Adipocyte (in vitro differentiated cells): ENCODE results near the gene CDC25B.
A peak's percentile ranks its signal among the peaks of the same experiment; 100 is the strongest.
"Not testable (repeated sequence)": the region's sequence is repeated elsewhere in the genome, so short reads cannot be mapped to it uniquely, and the experiment has no call there.

Source experiments
- DNase-seq: peaks from one replicate; pipeline ENCODE4 v3.0.0-alpha.2; 2015; ENCODE audit warnings: low read depth
- H3K27me3 ChIP-seq: replicated peaks from 2 replicates; pipeline ENCODE4 v1.7.0; 2013; ENCODE audit warnings: mild to moderate bottlenecking, low read length, moderate library complexity; ENCODE audit not compliant: control insufficient read depth, insufficient read depth
- H3K36me3 ChIP-seq: 2 replicates; pipeline ENCODE4 v1.7.0; 2013; ENCODE audit warnings: low read length, mild to moderate bottlenecking, moderate library complexity; ENCODE audit not compliant: control insufficient read depth, insufficient read depth, severe bottlenecking
- H3K4me1 ChIP-seq: 2 replicates; pipeline ENCODE4 v1.7.0; 2013; ENCODE audit warnings: mild to moderate bottlenecking, low read length, moderate library complexity; ENCODE audit not compliant: control insufficient read depth, insufficient read depth
- H3K4me3 ChIP-seq: 2 replicates; pipeline ENCODE4 v1.7.0; 2013; ENCODE audit warnings: mild to moderate bottlenecking, low read length, moderate library complexity
- H3K9ac ChIP-seq: 2 replicates; pipeline ENCODE4 v1.7.0; 2013; ENCODE audit warnings: mild to moderate bottlenecking, low read length, moderate library complexity
- H3K9me3 ChIP-seq: 2 replicates; pipeline ENCODE4 v1.7.0; 2013; ENCODE audit warnings: mild to moderate bottlenecking, low read length, moderate library complexity; ENCODE audit not compliant: control insufficient read depth

The CDC25B gene

DNA sequence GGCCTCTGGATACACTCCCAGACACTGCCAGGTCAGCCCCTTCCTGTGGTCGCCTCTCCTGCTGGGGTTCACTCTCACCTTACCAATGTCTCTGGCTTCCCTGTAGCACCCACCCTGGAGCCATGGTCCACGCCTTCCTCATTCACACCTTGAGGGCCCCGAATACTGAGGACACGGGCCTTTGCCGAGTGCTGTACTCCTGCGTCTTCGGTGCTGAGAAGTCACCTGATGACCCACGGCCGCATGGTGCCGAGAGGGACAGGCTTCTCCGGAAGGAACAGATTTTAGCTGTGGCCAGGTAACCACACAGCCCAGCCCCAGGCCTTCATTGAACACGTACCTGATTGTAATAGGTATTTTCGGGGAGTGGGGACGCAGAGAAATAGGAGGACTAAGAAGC is 25.9 kb downstream of the CDC25B start:
- peaks cover 21% of the 10 kb centered on the region for H3K4me1 ChIP-seq
- peak overlapping the region; percentile 100 for H3K9ac ChIP-seq
- no peaks in the 10 kb centered on the region for H3K9me3 ChIP-seq
- H3K4me3 ChIP-seq: no peak overlapping the region
- H3K27me3 ChIP-seq: no peaks in the 10 kb centered on the region
- DNase-seq: no peak
- H3K36me3 ChIP-seq: peaks cover 47% of the 10 kb centered on the region

DNA sequence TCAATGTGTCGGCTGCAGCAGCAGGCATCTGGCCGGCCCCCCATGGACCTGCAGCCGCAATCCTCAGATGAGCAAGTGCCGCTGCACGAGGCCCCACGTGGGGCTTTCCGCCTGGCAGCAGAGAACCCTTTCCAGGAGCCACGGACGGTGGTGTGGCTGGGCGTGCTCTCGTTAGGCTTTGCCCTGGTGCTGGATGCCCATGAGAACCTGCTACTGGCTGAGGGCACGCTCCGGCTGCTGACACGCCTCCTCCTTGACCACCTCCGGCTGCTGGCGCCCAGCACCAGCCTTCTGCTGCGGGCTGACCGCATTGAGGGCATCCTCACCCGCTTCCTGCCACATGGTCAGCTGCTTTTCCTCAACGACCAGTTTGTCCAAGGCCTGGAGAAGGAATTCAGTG is 27.8 kb downstream of the CDC25B start:
- H3K4me1 ChIP-seq: peaks cover 23% of the 10 kb centered on the region
- no peaks in the 10 kb centered on the region for H3K9me3 ChIP-seq
- H3K4me3 ChIP-seq: no peak overlapping the region
- peaks cover 48% of the 10 kb centered on the region for H3K36me3 ChIP-seq
- H3K27me3 ChIP-seq: no peaks in the 10 kb centered on the region
- H3K9ac ChIP-seq: no peak overlapping the region
- no peak for DNase-seq

DNA sequence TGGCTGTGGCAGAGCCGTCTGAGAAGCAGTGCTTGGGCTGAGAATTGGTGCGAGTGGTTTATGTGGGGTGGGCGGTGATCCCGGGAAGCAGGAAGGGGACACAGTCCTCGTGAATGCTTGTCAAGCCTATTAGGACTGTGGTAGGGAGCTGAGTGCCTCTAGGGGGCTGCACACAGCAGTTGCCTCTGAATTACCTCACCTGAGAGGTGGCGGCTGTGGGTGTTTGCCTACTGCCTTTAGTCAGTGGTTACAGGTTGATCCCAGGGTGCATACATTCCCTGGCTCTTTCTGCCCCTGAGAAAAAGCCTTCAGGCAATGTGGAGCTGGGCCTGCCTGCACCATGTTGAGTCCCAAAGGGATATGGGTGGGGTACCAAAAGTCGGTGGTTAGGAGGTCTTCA is 29.4 kb downstream of the CDC25B start:
- H3K4me3 ChIP-seq: no peak overlapping the region
- H3K4me1 ChIP-seq: peaks cover 20% of the 10 kb centered on the region
- peaks cover 48% of the 10 kb centered on the region for H3K36me3 ChIP-seq
- no peaks in the 10 kb centered on the region for H3K27me3 ChIP-seq
- H3K9ac ChIP-seq: no peak overlapping the region
- DNase-seq: no peak
- H3K9me3 ChIP-seq: no peaks in the 10 kb centered on the region

DNA sequence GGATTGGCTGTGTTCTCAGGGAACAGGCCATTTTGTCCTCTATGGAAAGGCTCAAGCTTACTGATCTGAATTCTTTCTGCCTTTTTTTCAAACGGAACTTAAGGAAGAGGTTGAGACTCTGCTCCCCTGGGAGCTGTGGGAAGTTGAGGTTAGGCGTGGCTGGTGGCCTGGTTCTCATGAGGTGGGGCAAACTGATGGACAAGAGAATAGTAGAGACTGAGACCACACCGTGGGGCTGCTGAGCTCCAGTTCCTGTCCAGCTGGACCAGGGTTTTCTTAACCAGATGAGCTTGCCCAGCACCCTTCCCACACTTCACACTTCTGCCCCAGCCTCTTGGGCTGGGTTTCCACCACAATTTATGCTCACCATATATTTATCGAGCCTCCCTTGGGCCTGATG is 30.3 kb downstream of the CDC25B start:
- no peaks in the 10 kb centered on the region for H3K9me3 ChIP-seq
- no peak for DNase-seq
- no peaks in the 10 kb centered on the region for H3K27me3 ChIP-seq
- no peak overlapping the region for H3K4me3 ChIP-seq
- peaks cover 15% of the 10 kb centered on the region for H3K4me1 ChIP-seq
- peaks cover 48% of the 10 kb centered on the region for H3K36me3 ChIP-seq
- H3K9ac ChIP-seq: no peak overlapping the region

DNA sequence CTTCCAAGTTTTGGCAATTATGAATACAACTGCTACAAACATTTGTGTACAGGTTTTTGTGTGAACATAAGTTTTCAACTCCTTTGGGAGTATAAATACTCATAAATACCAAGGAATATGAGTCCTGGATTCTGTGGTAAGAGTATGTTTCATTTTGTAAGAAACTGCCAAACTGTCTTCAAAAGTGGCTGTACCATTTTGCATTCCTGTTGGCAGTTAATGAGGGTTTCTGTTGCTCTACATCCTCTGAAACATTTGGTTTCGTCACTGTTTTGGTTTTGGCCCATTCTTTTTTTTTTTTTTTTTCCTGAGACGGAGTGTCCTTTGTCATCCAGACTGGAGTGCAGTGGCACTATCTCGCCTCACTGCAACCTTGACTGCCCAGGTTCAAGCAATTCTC is 32.7 kb downstream of the CDC25B start:
- DNase-seq: no peak
- Histone ChIP-seq H3K4me1 (peaks cover 12% of the 10 kb centered on the region), H3K4me3 (no peak overlapping the region), H3K9me3 (no peaks in the 10 kb centered on the region), H3K9ac (no peak overlapping the region), H3K27me3 (no peaks in the 10 kb centered on the region), H3K36me3 (peaks cover 30% of the 10 kb centered on the region)

DNA sequence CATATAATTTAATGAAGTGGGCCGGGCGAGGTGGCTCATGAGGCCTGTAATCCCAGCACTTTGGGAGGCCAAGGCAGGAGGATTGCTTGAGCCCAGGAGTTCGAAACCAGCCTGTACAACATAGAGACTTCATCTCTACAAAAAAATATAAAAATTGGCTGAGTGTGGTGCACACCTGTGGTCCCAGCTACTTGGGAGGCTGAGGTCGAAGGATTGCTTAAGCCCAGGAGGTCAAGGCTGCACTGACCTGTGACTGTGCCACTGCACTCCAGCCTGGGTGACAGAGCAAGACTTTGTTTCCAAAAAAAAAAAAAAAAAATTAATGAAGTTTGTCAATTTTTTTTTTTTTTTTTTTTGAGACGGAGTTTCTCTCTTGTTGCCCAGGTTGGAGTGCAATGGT is 33.8 kb downstream of the CDC25B start:
- not testable (repeated sequence) for H3K27me3 ChIP-seq, H3K9ac ChIP-seq, DNase-seq, H3K4me3 ChIP-seq, H3K9me3 ChIP-seq
- H3K36me3 ChIP-seq: peaks cover 19% of the 10 kb centered on the region
- H3K4me1 ChIP-seq: peaks cover 12% of the 10 kb centered on the region

DNA sequence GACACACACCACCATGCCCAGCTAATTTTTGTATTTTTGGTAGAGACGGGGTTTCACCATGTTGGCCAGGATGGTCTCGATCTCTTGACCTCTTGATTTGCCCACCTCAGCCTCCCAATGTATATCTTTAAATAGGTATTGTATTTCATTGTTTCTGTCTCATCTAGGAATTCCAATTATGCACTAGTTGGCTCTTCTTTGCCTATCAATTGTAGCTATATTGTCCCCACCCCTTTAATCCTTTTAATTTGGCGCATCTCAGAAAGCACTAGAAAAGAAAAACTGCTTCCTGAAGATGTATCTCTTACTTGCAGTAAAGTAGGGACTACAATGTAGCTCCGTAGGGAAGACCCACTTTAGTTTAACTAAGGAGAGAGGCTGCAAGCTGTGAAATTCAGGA is 40.0 kb downstream of the CDC25B start:
- no peak overlapping the region for H3K9ac ChIP-seq
- H3K27me3 ChIP-seq: no peaks in the 10 kb centered on the region
- DNase-seq: no peak
- H3K4me3 ChIP-seq: no peak overlapping the region
- H3K9me3 ChIP-seq: no peaks in the 10 kb centered on the region
- H3K36me3 ChIP-seq: no peaks in the 10 kb centered on the region
- H3K4me1 ChIP-seq: peaks cover 2% of the 10 kb centered on the region

DNA sequence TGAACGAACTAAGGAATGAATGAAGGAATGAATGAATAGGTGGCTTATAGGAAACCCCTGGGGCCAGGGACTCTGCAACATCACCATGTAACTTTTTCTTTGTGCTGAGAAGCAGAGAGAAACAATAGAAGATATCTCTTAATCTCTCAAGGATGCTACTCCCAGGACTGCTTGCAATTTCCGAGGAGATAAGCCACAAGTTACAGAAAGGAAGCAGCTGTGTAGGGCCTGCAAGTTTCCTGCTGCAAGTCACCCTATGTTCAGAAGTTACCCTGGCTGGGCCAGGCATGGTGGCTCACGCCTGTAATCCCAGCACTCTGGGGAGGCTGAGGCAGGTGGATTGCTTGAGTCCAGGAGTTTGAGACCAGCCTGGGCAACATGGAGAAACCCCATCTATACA is 43.2 kb downstream of the CDC25B start:
- peaks cover 11% of the 10 kb centered on the region for H3K4me1 ChIP-seq
- no peak overlapping the region for H3K9ac ChIP-seq
- H3K27me3 ChIP-seq: no peaks in the 10 kb centered on the region
- no peaks in the 10 kb centered on the region for H3K36me3 ChIP-seq
- H3K9me3 ChIP-seq: no peaks in the 10 kb centered on the region
- H3K4me3 ChIP-seq: no peak overlapping the region
- DNase-seq: no peak

DNA sequence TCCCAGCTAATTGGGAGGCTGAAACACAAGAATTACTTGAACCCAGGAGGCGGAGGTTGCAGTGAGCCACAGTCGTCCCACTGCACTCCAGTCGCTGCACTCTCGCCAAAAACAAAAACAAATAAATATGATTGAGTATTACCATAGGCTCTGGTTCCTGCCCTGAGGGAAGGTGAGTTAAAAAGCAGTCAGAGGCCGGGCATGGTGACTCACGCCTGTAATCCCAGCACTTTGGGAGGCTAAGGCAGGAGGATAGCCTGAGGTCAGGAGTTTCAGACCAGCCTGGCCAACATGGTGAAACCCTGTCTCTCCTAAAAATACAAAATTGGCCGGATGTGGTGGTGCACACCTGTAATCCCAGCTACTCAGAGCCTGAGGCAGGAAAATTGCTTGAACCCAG is 44.1 kb downstream of the CDC25B start:
- not testable (repeated sequence) for H3K36me3 ChIP-seq, H3K27me3 ChIP-seq, H3K9me3 ChIP-seq, H3K9ac ChIP-seq, H3K4me3 ChIP-seq
- peaks cover 11% of the 10 kb centered on the region for H3K4me1 ChIP-seq
- peak; percentile 33 for DNase-seq

DNA sequence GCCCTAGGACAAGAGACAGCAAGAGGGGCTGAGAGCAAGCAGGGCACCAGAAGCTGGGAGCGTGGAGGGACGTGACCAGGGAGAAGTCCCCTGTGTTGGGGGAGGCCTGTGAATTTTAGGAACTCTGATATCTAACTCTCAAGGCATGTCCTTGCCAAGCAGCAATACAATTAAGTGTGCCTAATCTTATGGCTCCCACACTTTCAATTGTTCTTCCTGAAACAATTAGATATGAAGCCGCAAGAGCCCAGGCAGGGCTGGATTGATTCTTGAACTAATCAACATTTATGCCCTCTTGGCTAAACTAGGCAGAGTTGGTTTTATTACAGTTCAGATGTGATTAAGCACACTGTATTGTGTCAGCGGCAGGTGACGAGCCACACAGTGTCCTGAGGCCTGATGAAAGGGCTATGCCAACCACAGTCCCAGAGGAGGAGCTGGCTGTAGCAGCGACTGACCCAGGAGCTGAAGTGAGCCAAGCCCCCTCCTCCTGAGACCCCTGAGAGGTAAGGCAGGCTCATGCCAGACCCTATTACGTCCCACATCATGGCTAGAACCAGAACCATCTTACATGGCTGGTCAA is 46.3 kb downstream of the CDC25B start:
- H3K9ac ChIP-seq: no peak overlapping the region
- no peak overlapping the region for H3K4me3 ChIP-seq

DNA sequence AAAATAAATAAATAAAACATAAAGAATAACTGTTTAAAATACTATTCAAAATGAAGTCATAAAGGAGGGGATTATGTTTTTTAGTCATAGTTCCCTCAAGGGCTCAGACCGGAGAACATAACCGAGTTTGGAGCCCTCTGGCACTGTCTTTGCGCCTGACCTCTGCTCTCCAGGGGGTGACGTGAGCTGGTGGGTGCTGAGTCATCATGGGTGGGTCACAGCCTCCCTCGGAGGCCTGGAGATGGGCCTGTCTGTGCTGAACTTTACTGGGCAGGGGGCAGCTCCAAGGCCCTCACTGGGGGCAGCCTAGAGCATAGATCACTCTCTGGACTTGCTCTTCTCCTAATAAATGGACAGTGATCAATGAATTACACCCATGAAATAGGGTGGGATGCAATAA is 47.4 kb downstream of the CDC25B start:
- Histone ChIP-seq H3K27me3 (no peaks in the 10 kb centered on the region), H3K9me3 (no peaks in the 10 kb centered on the region), H3K4me3 (no peak overlapping the region), H3K36me3 (no peaks in the 10 kb centered on the region), H3K9ac (peak overlapping the region; percentile 20), H3K4me1 (peaks cover 28% of the 10 kb centered on the region)
- DNase-seq: peak; percentile 64

More for the DNA sequence above, 46.3 kb downstream of the CDC25B start:
- no peaks in the 10 kb centered on the region for H3K36me3 ChIP-seq
- no peaks in the 10 kb centered on the region for H3K27me3 ChIP-seq
- no peak for DNase-seq
- H3K4me1 ChIP-seq: peaks cover 17% of the 10 kb centered on the region
- no peaks in the 10 kb centered on the region for H3K9me3 ChIP-seq

DNA sequence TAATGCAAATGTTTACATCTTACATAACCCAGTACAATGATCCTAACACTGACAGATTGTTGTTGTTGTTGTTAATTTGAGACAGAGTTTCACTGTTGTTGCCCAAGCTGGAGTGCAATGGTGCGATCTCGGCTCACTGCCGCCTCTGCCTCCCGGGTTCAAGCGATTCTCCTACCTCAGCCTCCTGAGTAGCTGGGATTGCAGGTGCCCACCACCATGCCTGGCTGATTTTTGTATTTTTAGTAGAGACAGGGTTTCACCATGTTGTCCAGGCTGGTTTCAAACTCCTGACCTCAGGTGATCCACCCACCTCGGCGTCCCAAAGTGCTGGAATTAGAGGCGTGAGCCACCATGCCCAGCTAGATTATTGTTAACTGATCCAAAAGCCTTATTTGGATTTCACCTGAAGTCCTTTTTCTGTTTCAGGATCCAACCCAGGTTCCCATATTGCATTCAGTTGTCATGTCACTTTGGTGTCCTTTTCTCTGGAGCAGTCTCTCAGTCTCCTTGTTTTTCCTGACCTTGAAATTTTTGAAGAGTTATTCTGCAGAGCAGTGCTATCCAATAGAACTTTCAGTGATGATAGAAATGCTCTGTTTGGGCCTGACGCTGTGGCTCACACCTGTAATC is 48.0 kb downstream of the CDC25B start:
- H3K9me3 ChIP-seq, H3K36me3 ChIP-seq, H3K27me3 ChIP-seq, DNase-seq, H3K9ac ChIP-seq, H3K4me3 ChIP-seq: not testable (repeated sequence)
- H3K4me1 ChIP-seq: peaks cover 29% of the 10 kb centered on the region
